Measurements from ENCODE around the gene CXorf58. TPM values are rescaled to one million over a fixed set of nuclear protein-coding genes. Genes with fewer than 3 reads are reported as not detected.

The CXorf58 gene
- total and polyA plus RNA-seq, 2 experiments from 2014 or later = 0.56 TPM; not detected in 1

DNA sequence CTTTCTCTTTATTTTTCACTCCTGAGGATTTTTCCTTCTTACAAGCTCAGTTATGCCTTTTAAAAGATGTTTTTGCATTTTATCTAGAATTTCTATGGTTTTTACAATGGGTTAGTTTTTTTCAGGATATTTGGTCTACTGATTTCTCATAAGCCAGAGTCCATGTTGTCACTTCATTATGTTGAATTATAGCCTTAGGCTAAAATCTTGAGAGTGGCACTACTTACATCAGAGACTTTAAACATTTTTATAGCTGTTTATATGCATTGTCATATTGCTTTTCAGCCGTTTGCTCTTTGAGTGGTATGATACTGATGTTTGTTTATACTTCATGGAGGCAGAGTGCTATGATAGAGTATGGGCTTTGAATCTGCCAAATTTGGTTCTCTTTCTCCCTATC is 36.4 kb downstream of the CXorf58 start:
- H3K4me3 ChIP-seq = no peak overlapping the region
- no peaks in the 10 kb centered on the region for H3F3A ChIP-seq (replicated peaks; ENCODE audit: low read depth)
- ATAC-seq (no peak), DNase-seq (ENCODE audit: low spot score) (no peak)
- H3K27me3 ChIP-seq (ENCODE audit: insufficient read depth) = no peaks in the 10 kb centered on the region
- H3K36me3 ChIP-seq (ENCODE audit: insufficient read depth) = no peaks in the 10 kb centered on the region
- H3K27ac ChIP-seq (ENCODE audit: low read depth) = no peak overlapping the region
- Mint-ChIP-seq H3K9me3 (no peaks in the 10 kb centered on the region), H3K27ac (no peak overlapping the region), H3K36me3 (ENCODE audit: low read depth) (no peaks in the 10 kb centered on the region), H3K4me3 (no peak overlapping the region), H3K4me1 (peaks cover 15% of the 10 kb centered on the region; the same call in 2 of the 3 replicates), H3K27me3 (ENCODE audit: insufficient read depth, low read depth, poor library complexity) (no peaks in the 10 kb centered on the region)
- H3K4me2 ChIP-seq = no peak overlapping the region
- H3K9me2 ChIP-seq (ENCODE audit: insufficient read depth) = no peaks in the 10 kb centered on the region
- no peaks in the 10 kb centered on the region for H3K4me1 ChIP-seq (ENCODE audit: insufficient read depth)
- no peaks in the 10 kb centered on the region for H4K20me1 ChIP-seq (replicated peaks; ENCODE audit: insufficient read depth)
- no peaks in the 10 kb centered on the region for H3K79me2 ChIP-seq (replicated peaks; ENCODE audit: insufficient read depth)
- TF ChIP-seq, protein P1, sequence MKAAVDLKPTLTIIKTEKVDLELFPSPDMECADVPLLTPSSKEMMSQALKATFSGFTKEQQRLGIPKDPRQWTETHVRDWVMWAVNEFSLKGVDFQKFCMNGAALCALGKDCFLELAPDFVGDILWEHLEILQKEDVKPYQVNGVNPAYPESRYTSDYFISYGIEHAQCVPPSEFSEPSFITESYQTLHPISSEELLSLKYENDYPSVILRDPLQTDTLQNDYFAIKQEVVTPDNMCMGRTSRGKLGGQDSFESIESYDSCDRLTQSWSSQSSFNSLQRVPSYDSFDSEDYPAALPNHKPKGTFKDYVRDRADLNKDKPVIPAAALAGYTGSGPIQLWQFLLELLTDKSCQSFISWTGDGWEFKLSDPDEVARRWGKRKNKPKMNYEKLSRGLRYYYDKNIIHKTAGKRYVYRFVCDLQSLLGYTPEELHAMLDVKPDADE (IDR thresholded peaks at IDR 0.05) = no peak
- TF ChIP-seq ZNF114 (CRISPR knock-in tag; IDR thresholded peaks at IDR 0.05) (no peak), NANOG (IDR thresholded peaks at IDR 0.05; ENCODE audit: borderline replicate concordance) (no peak), STAT1 (IDR thresholded peaks at IDR 0.05; ENCODE audit: unreplicated experiment) (no peak), JUNB (IDR thresholded peaks at IDR 0.05; ENCODE audit: unreplicated experiment) (no peak), EZH2phosphoT487 (IDR thresholded peaks at IDR 0.05; ENCODE audit: unreplicated experiment) (no peak), ZNF331 (CRISPR knock-in tag; IDR thresholded peaks at IDR 0.05; ENCODE audit: low read depth) (no peak), EZH2 (IDR thresholded peaks at IDR 0.05; ENCODE audit: low read depth, unreplicated experiment) (no peak), POLR2AphosphoS5 (IDR thresholded peaks at IDR 0.05; ENCODE audit: low read depth) (no peak), CREB1 (CRISPR knock-in tag; IDR thresholded peaks at IDR 0.05; ENCODE audit: low read depth) (no peak)
- TF ChIP-seq, protein P2, sequence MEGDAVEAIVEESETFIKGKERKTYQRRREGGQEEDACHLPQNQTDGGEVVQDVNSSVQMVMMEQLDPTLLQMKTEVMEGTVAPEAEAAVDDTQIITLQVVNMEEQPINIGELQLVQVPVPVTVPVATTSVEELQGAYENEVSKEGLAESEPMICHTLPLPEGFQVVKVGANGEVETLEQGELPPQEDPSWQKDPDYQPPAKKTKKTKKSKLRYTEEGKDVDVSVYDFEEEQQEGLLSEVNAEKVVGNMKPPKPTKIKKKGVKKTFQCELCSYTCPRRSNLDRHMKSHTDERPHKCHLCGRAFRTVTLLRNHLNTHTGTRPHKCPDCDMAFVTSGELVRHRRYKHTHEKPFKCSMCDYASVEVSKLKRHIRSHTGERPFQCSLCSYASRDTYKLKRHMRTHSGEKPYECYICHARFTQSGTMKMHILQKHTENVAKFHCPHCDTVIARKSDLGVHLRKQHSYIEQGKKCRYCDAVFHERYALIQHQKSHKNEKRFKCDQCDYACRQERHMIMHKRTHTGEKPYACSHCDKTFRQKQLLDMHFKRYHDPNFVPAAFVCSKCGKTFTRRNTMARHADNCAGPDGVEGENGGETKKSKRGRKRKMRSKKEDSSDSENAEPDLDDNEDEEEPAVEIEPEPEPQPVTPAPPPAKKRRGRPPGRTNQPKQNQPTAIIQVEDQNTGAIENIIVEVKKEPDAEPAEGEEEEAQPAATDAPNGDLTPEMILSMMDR (conservative IDR thresholded peaks at IDR 0.05; ENCODE audit: low read depth in 2 of 2) = no peak
- TF ChIP-seq, protein P3, sequence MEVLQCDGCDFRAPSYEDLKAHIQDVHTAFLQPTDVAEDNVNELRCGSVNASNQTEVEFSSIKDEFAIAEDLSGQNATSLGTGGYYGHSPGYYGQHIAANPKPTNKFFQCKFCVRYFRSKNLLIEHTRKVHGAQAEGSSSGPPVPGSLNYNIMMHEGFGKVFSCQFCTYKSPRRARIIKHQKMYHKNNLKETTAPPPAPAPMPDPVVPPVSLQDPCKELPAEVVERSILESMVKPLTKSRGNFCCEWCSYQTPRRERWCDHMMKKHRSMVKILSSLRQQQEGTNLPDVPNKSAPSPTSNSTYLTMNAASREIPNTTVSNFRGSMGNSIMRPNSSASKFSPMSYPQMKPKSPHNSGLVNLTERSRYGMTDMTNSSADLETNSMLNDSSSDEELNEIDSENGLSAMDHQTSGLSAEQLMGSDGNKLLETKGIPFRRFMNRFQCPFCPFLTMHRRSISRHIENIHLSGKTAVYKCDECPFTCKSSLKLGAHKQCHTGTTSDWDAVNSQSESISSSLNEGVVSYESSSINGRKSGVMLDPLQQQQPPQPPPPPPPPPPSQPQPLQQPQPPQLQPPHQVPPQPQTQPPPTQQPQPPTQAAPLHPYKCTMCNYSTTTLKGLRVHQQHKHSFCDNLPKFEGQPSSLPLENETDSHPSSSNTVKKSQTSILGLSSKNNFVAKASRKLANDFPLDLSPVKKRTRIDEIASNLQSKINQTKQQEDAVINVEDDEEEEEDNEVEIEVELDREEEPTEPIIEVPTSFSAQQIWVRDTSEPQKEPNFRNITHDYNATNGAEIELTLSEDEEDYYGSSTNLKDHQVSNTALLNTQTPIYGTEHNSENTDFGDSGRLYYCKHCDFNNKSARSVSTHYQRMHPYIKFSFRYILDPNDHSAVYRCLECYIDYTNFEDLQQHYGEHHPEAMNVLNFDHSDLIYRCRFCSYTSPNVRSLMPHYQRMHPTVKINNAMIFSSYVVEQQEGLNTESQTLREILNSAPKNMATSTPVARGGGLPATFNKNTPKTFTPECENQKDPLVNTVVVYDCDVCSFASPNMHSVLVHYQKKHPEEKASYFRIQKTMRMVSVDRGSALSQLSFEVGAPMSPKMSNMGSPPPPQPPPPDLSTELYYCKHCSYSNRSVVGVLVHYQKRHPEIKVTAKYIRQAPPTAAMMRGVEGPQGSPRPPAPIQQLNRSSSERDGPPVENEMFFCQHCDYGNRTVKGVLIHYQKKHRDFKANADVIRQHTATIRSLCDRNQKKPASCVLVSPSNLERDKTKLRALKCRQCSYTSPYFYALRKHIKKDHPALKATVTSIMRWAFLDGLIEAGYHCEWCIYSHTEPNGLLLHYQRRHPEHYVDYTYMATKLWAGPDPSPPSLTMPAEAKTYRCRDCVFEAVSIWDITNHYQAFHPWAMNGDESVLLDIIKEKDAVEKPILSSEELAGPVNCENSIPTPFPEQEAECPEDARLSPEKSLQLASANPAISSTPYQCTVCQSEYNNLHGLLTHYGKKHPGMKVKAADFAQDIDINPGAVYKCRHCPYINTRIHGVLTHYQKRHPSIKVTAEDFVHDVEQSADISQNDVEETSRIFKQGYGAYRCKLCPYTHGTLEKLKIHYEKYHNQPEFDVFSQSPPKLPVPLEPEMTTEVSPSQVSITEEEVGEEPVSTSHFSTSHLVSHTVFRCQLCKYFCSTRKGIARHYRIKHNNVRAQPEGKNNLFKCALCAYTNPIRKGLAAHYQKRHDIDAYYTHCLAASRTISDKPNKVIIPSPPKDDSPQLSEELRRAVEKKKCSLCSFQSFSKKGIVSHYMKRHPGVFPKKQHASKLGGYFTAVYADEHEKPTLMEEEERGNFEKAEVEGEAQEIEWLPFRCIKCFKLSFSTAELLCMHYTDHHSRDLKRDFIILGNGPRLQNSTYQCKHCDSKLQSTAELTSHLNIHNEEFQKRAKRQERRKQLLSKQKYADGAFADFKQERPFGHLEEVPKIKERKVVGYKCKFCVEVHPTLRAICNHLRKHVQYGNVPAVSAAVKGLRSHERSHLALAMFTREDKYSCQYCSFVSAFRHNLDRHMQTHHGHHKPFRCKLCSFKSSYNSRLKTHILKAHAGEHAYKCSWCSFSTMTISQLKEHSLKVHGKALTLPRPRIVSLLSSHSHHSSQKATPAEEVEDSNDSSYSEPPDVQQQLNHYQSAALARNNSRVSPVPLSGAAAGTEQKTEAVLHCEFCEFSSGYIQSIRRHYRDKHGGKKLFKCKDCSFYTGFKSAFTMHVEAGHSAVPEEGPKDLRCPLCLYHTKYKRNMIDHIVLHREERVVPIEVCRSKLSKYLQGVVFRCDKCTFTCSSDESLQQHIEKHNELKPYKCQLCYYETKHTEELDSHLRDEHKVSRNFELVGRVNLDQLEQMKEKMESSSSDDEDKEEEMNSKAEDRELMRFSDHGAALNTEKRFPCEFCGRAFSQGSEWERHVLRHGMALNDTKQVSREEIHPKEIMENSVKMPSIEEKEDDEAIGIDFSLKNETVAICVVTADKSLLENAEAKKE (CRISPR knock-in tag; IDR thresholded peaks at IDR 0.05) = no peak
- TF ChIP-seq, protein P4, sequence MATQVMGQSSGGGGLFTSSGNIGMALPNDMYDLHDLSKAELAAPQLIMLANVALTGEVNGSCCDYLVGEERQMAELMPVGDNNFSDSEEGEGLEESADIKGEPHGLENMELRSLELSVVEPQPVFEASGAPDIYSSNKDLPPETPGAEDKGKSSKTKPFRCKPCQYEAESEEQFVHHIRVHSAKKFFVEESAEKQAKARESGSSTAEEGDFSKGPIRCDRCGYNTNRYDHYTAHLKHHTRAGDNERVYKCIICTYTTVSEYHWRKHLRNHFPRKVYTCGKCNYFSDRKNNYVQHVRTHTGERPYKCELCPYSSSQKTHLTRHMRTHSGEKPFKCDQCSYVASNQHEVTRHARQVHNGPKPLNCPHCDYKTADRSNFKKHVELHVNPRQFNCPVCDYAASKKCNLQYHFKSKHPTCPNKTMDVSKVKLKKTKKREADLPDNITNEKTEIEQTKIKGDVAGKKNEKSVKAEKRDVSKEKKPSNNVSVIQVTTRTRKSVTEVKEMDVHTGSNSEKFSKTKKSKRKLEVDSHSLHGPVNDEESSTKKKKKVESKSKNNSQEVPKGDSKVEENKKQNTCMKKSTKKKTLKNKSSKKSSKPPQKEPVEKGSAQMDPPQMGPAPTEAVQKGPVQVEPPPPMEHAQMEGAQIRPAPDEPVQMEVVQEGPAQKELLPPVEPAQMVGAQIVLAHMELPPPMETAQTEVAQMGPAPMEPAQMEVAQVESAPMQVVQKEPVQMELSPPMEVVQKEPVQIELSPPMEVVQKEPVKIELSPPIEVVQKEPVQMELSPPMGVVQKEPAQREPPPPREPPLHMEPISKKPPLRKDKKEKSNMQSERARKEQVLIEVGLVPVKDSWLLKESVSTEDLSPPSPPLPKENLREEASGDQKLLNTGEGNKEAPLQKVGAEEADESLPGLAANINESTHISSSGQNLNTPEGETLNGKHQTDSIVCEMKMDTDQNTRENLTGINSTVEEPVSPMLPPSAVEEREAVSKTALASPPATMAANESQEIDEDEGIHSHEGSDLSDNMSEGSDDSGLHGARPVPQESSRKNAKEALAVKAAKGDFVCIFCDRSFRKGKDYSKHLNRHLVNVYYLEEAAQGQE (IDR thresholded peaks at IDR 0.05; ENCODE audit: unreplicated experiment) = no peak
- no peak overlapping the region for H2AFZ ChIP-seq
